ENCODE results near the gene FGFR2. TPM values are rescaled to one million over a fixed set of nuclear protein-coding genes. Genes with fewer than 3 reads are reported as not detected.

FGFR2 gene
- total RNA-seq, 1 experiment from 2014 or later: 19.7 TPM

GRCh38 chr10:121433965-121434364 is 164.3 kb downstream of the FGFR2 start:
- Histone ChIP-seq H2AFZ (ENCODE audit: low read depth, low read length, poor library complexity, severe bottlenecking) (no peak overlapping the region), H3K9me2 (ENCODE audit: insufficient read depth) (no peaks in the 10 kb centered on the region), H3K9me3 (ENCODE audit: control insufficient read depth in 1 of 2, insufficient read depth in 1 of 2, low read depth in 1 of 2, low read length in 2 of 2) (no peaks in the 10 kb centered on the region), H3K4me1 (ENCODE audit: control insufficient read depth in 1 of 2, insufficient read depth in 2 of 2, low read length in 2 of 2) (no peaks in the 10 kb centered on the region), H3K4me2 (ENCODE audit: low read length) (no peak overlapping the region), H3K27me3 (ENCODE audit: insufficient read depth, low read length) (no peaks in the 10 kb centered on the region; the same call in 1 of the 2 replicates), H4K20me1 (ENCODE audit: insufficient read depth) (no peaks in the 10 kb centered on the region), H3K9ac (ENCODE audit: low read length) (no peak overlapping the region), H3K4me3 (replicated peaks in 1 of 2; ENCODE audit: low read depth in 1 of 2, low read length in 2 of 2) (no peak overlapping the region), H3K79me2 (ENCODE audit: insufficient read depth, low read length) (no peaks in the 10 kb centered on the region), H3K27ac (ENCODE audit: low read depth, low read length) (no peak overlapping the region), H3K36me3 (ENCODE audit: control insufficient read depth in 1 of 2, insufficient read depth in 2 of 2, low read length in 2 of 2) (no peaks in the 10 kb centered on the region)
- TF ChIP-seq ELF1 (IDR thresholded peaks at IDR 0.05; ENCODE audit: borderline replicate concordance, low read depth) (no peak), CBX3 (IDR thresholded peaks at IDR 0.05; ENCODE audit: low read depth) (no peak), ZBTB33 (IDR thresholded peaks at IDR 0.05; ENCODE audit: extremely low read depth, insufficient replicate concordance, low read length) (no peak), FOSL1 (IDR thresholded peaks at IDR 0.05; ENCODE audit: low read depth) (no peak), MAX (IDR thresholded peaks at IDR 0.05) (no peak), ZNF274 (IDR thresholded peaks at IDR 0.05; ENCODE audit: low read depth, low read length) (no peak), POLR2AphosphoS5 (IDR thresholded peaks at IDR 0.05; ENCODE audit: low read depth, low read length) (no peak), JUND (IDR thresholded peaks at IDR 0.05) (no peak), YY1 (IDR thresholded peaks at IDR 0.05; ENCODE audit: extremely low read depth, insufficient replicate concordance, low read depth, low read length) (no peak), EZH2phosphoT487 (IDR thresholded peaks at IDR 0.05; ENCODE audit: borderline replicate concordance) (no peak), EZH2 (IDR thresholded peaks at IDR 0.05) (no peak), SRF (IDR thresholded peaks at IDR 0.05; ENCODE audit: low read depth) (no peak), ATF3 (IDR thresholded peaks at IDR 0.05) (no peak), REST (IDR thresholded peaks at IDR 0.05; ENCODE audit: low read depth) (no peak), CTCF (IDR thresholded peaks at IDR 0.05 in 2 of 3, conservative IDR thresholded peaks at IDR 0.05 in 1 of 3; ENCODE audit: borderline replicate concordance in 1 of 3, insufficient read depth in 1 of 3, low read depth in 2 of 3, low read length in 2 of 3) (no peak), RAD21 (IDR thresholded peaks at IDR 0.05; ENCODE audit: low read depth) (no peak), ZFX (IDR thresholded peaks at IDR 0.05) (no peak), POLR2A (IDR thresholded peaks at IDR 0.05; ENCODE audit: borderline replicate concordance, extremely low read depth, insufficient read depth, insufficient read length) (no peak), TCF7L2 (IDR thresholded peaks at IDR 0.05; ENCODE audit: borderline replicate concordance, extremely low read depth, insufficient read depth, insufficient read length) (no peak), CEBPB (IDR thresholded peaks at IDR 0.05; ENCODE audit: low read depth) (no peak)
- RAD21 ChIA-PET (ENCODE audit: low non-redundant PET in 1 of 2, low total read pairs in 2 of 2, uncharacterized antibody in 2 of 2, unreplicated experiment in 2 of 2): no interaction called here
- DNase-seq (ENCODE audit: low read depth, low spot score) (no peak), ATAC-seq (no peak)
- BruUV-seq (replicated peaks): no TSS peak
- CTCF ChIA-PET: no interaction called here
- POLR2A ChIA-PET: no interaction called here
- intact Hi-C loops (cut with micrococcal nuclease): no loop called here
